KMS-11 (cell line): ENCODE data around the gene GRHPR.
A peak's percentile ranks its signal among the peaks of the same experiment; 100 is the strongest.

Experiments used
- H2AFZ ChIP-seq: fragments of 200-600 bp; sonication (generic); 2 replicates; pipeline ENCODE4 v1.6.1; 2016; ENCODE audit warnings: antibody characterized with exemption, mixed run types, low read depth
- H3K27ac ChIP-seq: fragments of 200-600 bp; sonication (generic); 2 replicates; pipeline ENCODE4 v1.6.1; 2016; ENCODE audit warnings: mild to moderate bottlenecking, mixed run types
- H3K27me3 ChIP-seq: fragments of 200-600 bp; sonication (generic); 2 replicates; pipeline ENCODE4 v1.6.1; 2017; ENCODE audit warnings: mild to moderate bottlenecking, low read depth, mixed run types, moderate library complexity; ENCODE audit not compliant: insufficient read depth
- H3K36me3 ChIP-seq: fragments of 200-600 bp; sonication (generic); 2 replicates; pipeline ENCODE4 v1.6.1; 2017; ENCODE audit warnings: mild to moderate bottlenecking, mixed run types; ENCODE audit not compliant: insufficient read depth
- H3K4me1 ChIP-seq: fragments of 200-600 bp; sonication (generic); 2 replicates; pipeline ENCODE4 v1.6.1; 2016; ENCODE audit warnings: mild to moderate bottlenecking, low read depth, mixed run types; ENCODE audit not compliant: poor library complexity, severe bottlenecking
- H3K4me2 ChIP-seq: fragments of 200-600 bp; sonication (generic); 2 replicates; pipeline ENCODE4 v1.7.0; 2016; ENCODE audit warnings: mild to moderate bottlenecking, mixed run types
- H3K4me3 ChIP-seq: fragments of 200-600 bp; sonication (generic); IDR thresholded peaks from 2 replicates; pipeline ENCODE4 v1.6.1; 2017; ENCODE audit warnings: low read depth, low read length, mixed read lengths; ENCODE audit not compliant: insufficient read depth
- H3K79me2 ChIP-seq: fragments of 200-600 bp; sonication (generic); 2 replicates; pipeline ENCODE4 v1.6.1; 2016; ENCODE audit warnings: low read depth, mixed run types; ENCODE audit not compliant: insufficient read depth
- H3K9ac ChIP-seq: fragments of 200-600 bp; sonication (generic); 2 replicates; pipeline ENCODE4 v1.6.1; 2016; ENCODE audit warnings: mild to moderate bottlenecking, mixed run types
- H4K20me1 ChIP-seq: fragments of 200-600 bp; sonication (generic); 2 replicates; pipeline ENCODE4 v1.6.1; 2016; ENCODE audit warnings: mild to moderate bottlenecking, mixed run types; ENCODE audit not compliant: insufficient read depth
- CTCF ChIP-seq: fragments of 200-600 bp; sonication (generic); conservative IDR thresholded peaks from 2 replicates; pipeline ENCODE4 v1.6.1; 2017; ENCODE audit warnings: low read depth, mild to moderate bottlenecking, antibody characterized with exemption, low read length, moderate library complexity, mixed read lengths

Gene GRHPR

GRCh38 chr9:37422289-37423104 is at the start of gene GRHPR:
Gene GRHPR, plus strand, starts transcription at chr9:37422696. Its CDS starts 55 bp downstream, at chr9:37422751.
- no peaks in the 10 kb centered on the region for H4K20me1 ChIP-seq
- H3K36me3 ChIP-seq = no peaks in the 10 kb centered on the region
- 0 out of 2 replicates have a peak, but pooled peaks cover 11% of the 10 kb centered on the region for H3K79me2 ChIP-seq
- peak within 1 kb of the TSS; percentile 83 for H3K9ac ChIP-seq
- peak within 1 kb of the TSS; percentile 85 for H2AFZ ChIP-seq
- no peak for TF ChIP-seq CTCF
- H3K4me3 ChIP-seq = no peak within 1 kb of the TSS
- H3K4me1 ChIP-seq = peaks cover 18% of the 10 kb centered on the region
- no peaks in the 10 kb centered on the region for H3K27me3 ChIP-seq
- H3K4me2 ChIP-seq = peak within 1 kb of the TSS; percentile 87
- H3K27ac ChIP-seq = peak within 1 kb of the TSS; percentile 67

- H3K79me2 ChIP-seq = no peaks in the 10 kb centered on the region
- H2AFZ ChIP-seq = no peak overlapping the region
- H3K27me3 ChIP-seq = peaks cover 3% of the 10 kb centered on the region; the same call in 1 of the 2 replicates
- H3K4me3 ChIP-seq = no peak overlapping the region
- H3K4me1 ChIP-seq = peaks cover 4% of the 10 kb centered on the region
- no peak overlapping the region for H3K4me2 ChIP-seq
- TF ChIP-seq CTCF = no peak
- no peaks in the 10 kb centered on the region for H3K36me3 ChIP-seq
- H4K20me1 ChIP-seq = no peaks in the 10 kb centered on the region
- no peak overlapping the region for H3K9ac ChIP-seq
- H3K27ac ChIP-seq = no peak overlapping the region
Measured at GRCh38 chr9:37372839-37373238, 49.7 kb upstream of the GRHPR start.

- no peak overlapping the region for H3K27ac ChIP-seq
- no peaks in the 10 kb centered on the region for H3K79me2 ChIP-seq
- H3K9ac ChIP-seq = no peak overlapping the region
- H2AFZ ChIP-seq = no peak overlapping the region
- no peaks in the 10 kb centered on the region for H4K20me1 ChIP-seq
- peaks cover 4% of the 10 kb centered on the region for H3K4me1 ChIP-seq
- no peaks in the 10 kb centered on the region for H3K36me3 ChIP-seq
- H3K27me3 ChIP-seq = peaks cover 3% of the 10 kb centered on the region; the same call in 1 of the 2 replicates
- H3K4me2 ChIP-seq = no peak overlapping the region
- no peak for TF ChIP-seq CTCF
- H3K4me3 ChIP-seq = no peak overlapping the region
Measured at GRCh38 chr9:37373621-37374020, 48.9 kb upstream of the GRHPR start.

- H3K36me3 ChIP-seq = no peaks in the 10 kb centered on the region
- peaks cover 4% of the 10 kb centered on the region for H3K4me1 ChIP-seq
- H3K9ac ChIP-seq = no peak overlapping the region
- no peak overlapping the region for H3K27ac ChIP-seq
- H3K27me3 ChIP-seq = peaks cover 3% of the 10 kb centered on the region; the same call in 1 of the 2 replicates
- no peak for TF ChIP-seq CTCF
- H2AFZ ChIP-seq = no peak overlapping the region
- H3K4me3 ChIP-seq = no peak overlapping the region
- H3K4me2 ChIP-seq = no peak overlapping the region
- no peaks in the 10 kb centered on the region for H3K79me2 ChIP-seq
- no peaks in the 10 kb centered on the region for H4K20me1 ChIP-seq
Measured at GRCh38 chr9:37374892-37375291, 47.6 kb upstream of the GRHPR start.
